ENCODE data around the gene CYP26B1. TPM values are rescaled to one million over a fixed set of nuclear protein-coding genes. Genes with fewer than 3 reads are reported as not detected.

Gene CYP26B1
- total RNA-seq, 3 donors from 2014 or later = 0.16 TPM; not detected in 2

GRCh38 chr2:72141032-72141645 lies 6.5 kb downstream of the CYP26B1 start:
- Mint-ChIP-seq H3K4me3 (no peak overlapping the region), H3K27me3 (ENCODE audit: low read depth) (peaks cover 30% of the 10 kb centered on the region), H3K36me3 (ENCODE audit: insufficient read depth) (no peaks in the 10 kb centered on the region), H3K9me3 (no peaks in the 10 kb centered on the region), H3K4me1 (ENCODE audit: low read depth) (peaks cover 15% of the 10 kb centered on the region)
- DNase-seq (peak; percentile 0), ATAC-seq (no peak)

- no peak overlapping the region for H3K4me3 Mint-ChIP-seq
- ATAC-seq (no peak), DNase-seq (peak; percentile 2)
- H3K4me1 Mint-ChIP-seq (ENCODE audit: low read depth) = peaks cover 11% of the 10 kb centered on the region
- H3K9me3 Mint-ChIP-seq = no peaks in the 10 kb centered on the region
- H3K36me3 Mint-ChIP-seq (ENCODE audit: insufficient read depth) = no peaks in the 10 kb centered on the region
- peaks cover 24% of the 10 kb centered on the region for H3K27me3 Mint-ChIP-seq (ENCODE audit: low read depth)
Measured at GRCh38 chr2:72140621-72140960, 7.1 kb downstream of the CYP26B1 start.

GRCh38 chr2:72139874-72140620 lies 7.6 kb downstream of the CYP26B1 start:
- Mint-ChIP-seq H3K4me1 (ENCODE audit: low read depth) (peaks cover 8% of the 10 kb centered on the region), H3K9me3 (no peaks in the 10 kb centered on the region), H3K4me3 (no peak overlapping the region), H3K27me3 (ENCODE audit: low read depth) (peaks cover 21% of the 10 kb centered on the region), H3K36me3 (ENCODE audit: insufficient read depth) (no peaks in the 10 kb centered on the region)
- DNase-seq (peak; percentile 1), ATAC-seq (no peak)

GRCh38 chr2:72139471-72139873 lies 8.2 kb downstream of the CYP26B1 start:
- DNase-seq (peak; percentile 0), ATAC-seq (no peak)
- Mint-ChIP-seq H3K36me3 (ENCODE audit: insufficient read depth) (no peaks in the 10 kb centered on the region), H3K9me3 (no peaks in the 10 kb centered on the region), H3K4me1 (ENCODE audit: low read depth) (peaks cover 8% of the 10 kb centered on the region), H3K4me3 (no peak overlapping the region), H3K27me3 (ENCODE audit: low read depth) (peaks cover 19% of the 10 kb centered on the region)

GRCh38 chr2:72138921-72139381 lies 8.7 kb downstream of the CYP26B1 start:
- peaks cover 16% of the 10 kb centered on the region for H3K27me3 Mint-ChIP-seq (ENCODE audit: low read depth)
- H3K9me3 Mint-ChIP-seq = no peaks in the 10 kb centered on the region
- peaks cover 5% of the 10 kb centered on the region for H3K4me1 Mint-ChIP-seq (ENCODE audit: low read depth)
- DNase-seq = peak; percentile 4
- H3K4me3 Mint-ChIP-seq = no peak overlapping the region
- ATAC-seq = no peak
- no peaks in the 10 kb centered on the region for H3K36me3 Mint-ChIP-seq (ENCODE audit: insufficient read depth)

- H3K4me1 Mint-ChIP-seq (ENCODE audit: low read depth) = no peaks in the 10 kb centered on the region
- H3K27me3 Mint-ChIP-seq (ENCODE audit: low read depth) = peaks cover 10% of the 10 kb centered on the region
- H3K9me3 Mint-ChIP-seq = no peaks in the 10 kb centered on the region
- no peaks in the 10 kb centered on the region for H3K36me3 Mint-ChIP-seq (ENCODE audit: insufficient read depth)
- ATAC-seq (peak in 1 of 2 donors; percentile 5), DNase-seq (no peak)
- H3K4me3 Mint-ChIP-seq = no peak overlapping the region
Measured at GRCh38 chr2:72138011-72138881, 9.4 kb downstream of the CYP26B1 start.

- Mint-ChIP-seq H3K36me3 (ENCODE audit: insufficient read depth) (no peaks in the 10 kb centered on the region), H3K4me3 (no peak overlapping the region), H3K9me3 (no peaks in the 10 kb centered on the region), H3K4me1 (ENCODE audit: low read depth) (no peaks in the 10 kb centered on the region), H3K27me3 (ENCODE audit: low read depth) (peaks cover 8% of the 10 kb centered on the region)
- ATAC-seq = peak; percentile 71 to 73
- peak; percentile 54 for DNase-seq
Measured at GRCh38 chr2:72137498-72138010, 10.1 kb downstream of the CYP26B1 start.

- Mint-ChIP-seq H3K4me3 (no peak overlapping the region), H3K27me3 (ENCODE audit: low read depth) (peaks cover 2% of the 10 kb centered on the region), H3K36me3 (ENCODE audit: insufficient read depth) (no peaks in the 10 kb centered on the region), H3K9me3 (no peaks in the 10 kb centered on the region), H3K4me1 (ENCODE audit: low read depth) (no peaks in the 10 kb centered on the region)
- DNase-seq = no peak
- no peak for ATAC-seq
Measured at GRCh38 chr2:72136933-72137497, 10.6 kb downstream of the CYP26B1 start.

GRCh38 chr2:72136331-72136730 lies 11.3 kb downstream of the CYP26B1 start:
- H3K36me3 Mint-ChIP-seq (ENCODE audit: insufficient read depth) = no peaks in the 10 kb centered on the region
- H3K4me3 Mint-ChIP-seq = no peak overlapping the region
- no peaks in the 10 kb centered on the region for H3K9me3 Mint-ChIP-seq
- H3K4me1 Mint-ChIP-seq (ENCODE audit: low read depth) = no peaks in the 10 kb centered on the region
- ATAC-seq (no peak), DNase-seq (no peak)
- no peaks in the 10 kb centered on the region for H3K27me3 Mint-ChIP-seq (ENCODE audit: low read depth)

- no peak for DNase-seq
- no peaks in the 10 kb centered on the region for H3K36me3 Mint-ChIP-seq (ENCODE audit: insufficient read depth)
- ATAC-seq = no peak
- H3K4me1 Mint-ChIP-seq (ENCODE audit: low read depth) = no peaks in the 10 kb centered on the region
- H3K9me3 Mint-ChIP-seq = no peaks in the 10 kb centered on the region
- H3K27me3 Mint-ChIP-seq (ENCODE audit: low read depth) = no peaks in the 10 kb centered on the region
- H3K4me3 Mint-ChIP-seq = no peak overlapping the region
Measured at GRCh38 chr2:72135921-72136320, 11.7 kb downstream of the CYP26B1 start.

- Mint-ChIP-seq H3K9me3 (no peaks in the 10 kb centered on the region), H3K4me3 (no peak overlapping the region), H3K36me3 (ENCODE audit: insufficient read depth) (no peaks in the 10 kb centered on the region), H3K27me3 (ENCODE audit: low read depth) (peaks cover 4% of the 10 kb centered on the region), H3K4me1 (ENCODE audit: low read depth) (no peaks in the 10 kb centered on the region)
- DNase-seq (no peak), ATAC-seq (no peak)
Measured at GRCh38 chr2:72134997-72135800, 12.5 kb downstream of the CYP26B1 start.

- H3K27me3 Mint-ChIP-seq (ENCODE audit: low read depth) = peaks cover 8% of the 10 kb centered on the region
- no peak for ATAC-seq
Measured at GRCh38 chr2:72134408-72134996, 13.2 kb downstream of the CYP26B1 start.

GRCh38 chr2:72133721-72134407 lies 13.8 kb downstream of the CYP26B1 start:
- ATAC-seq (no peak), DNase-seq (no peak)
- no peaks in the 10 kb centered on the region for H3K4me1 Mint-ChIP-seq (ENCODE audit: low read depth)
- no peaks in the 10 kb centered on the region for H3K36me3 Mint-ChIP-seq (ENCODE audit: insufficient read depth)
- H3K4me3 Mint-ChIP-seq = no peak overlapping the region
- H3K9me3 Mint-ChIP-seq = no peaks in the 10 kb centered on the region
- H3K27me3 Mint-ChIP-seq (ENCODE audit: low read depth) = peaks cover 8% of the 10 kb centered on the region

More at GRCh38 chr2:72134408-72134996, 13.2 kb downstream of the CYP26B1 start:
- no peak for DNase-seq
- Mint-ChIP-seq H3K36me3 (ENCODE audit: insufficient read depth) (no peaks in the 10 kb centered on the region), H3K4me1 (ENCODE audit: low read depth) (no peaks in the 10 kb centered on the region), H3K9me3 (no peaks in the 10 kb centered on the region), H3K4me3 (no peak overlapping the region)
